HepG2 (cell line): ENCODE measurements around the gene JADE2. TPM values are rescaled to one million over a fixed set of nuclear protein-coding genes. Genes with fewer than 3 reads are reported as not detected.

ENCODE experiments used
- ATAC-seq: fragments of 200-7000 bp; cut with Tn5 transposase; 3 replicates; pipeline ENCODE4 v1.9.1; 2020; ENCODE audit warnings: mild to moderate bottlenecking, moderate library complexity
- BruUV-seq: library from RNA; stranded (reverse); fragments of 400-500 nt; replicated peaks from 2 replicates; lab custom pipeline; 2021; lab: Mats Ljungman, UMichigan
- CTCF ChIA-PET: fragments of 300-600 bp; formaldehyde crosslinking; extraction: SDS; loops from one replicate; lab custom pipeline; 2021; ENCODE audit warnings: low total read pairs, inconsistent platforms, low intra/inter-chr PET ratio; lab: Yijun Ruan, JAX
- POLR2A ChIA-PET: fragments of 350-600 bp; sonication (Branson Sonifier 250); formaldehyde crosslinking; loops from one replicate; lab custom pipeline; 2020; ENCODE audit warnings: antibody characterized with exemption, inconsistent platforms; lab: Yijun Ruan, JAX
- DNase-seq: peaks from one replicate; pipeline ENCODE4 v3.0.0-alpha.2; 2015; ENCODE audit warnings: low spot score
- FAIRE-seq: peaks from 3 replicates; lab custom pipeline; 2011; peaks lifted over from hg19 to GRCh38; lab: Jason Lieb, UNC
- H2AFZ ChIP-seq: one replicate; pipeline ENCODE4 v1.6.1; 2011; ENCODE audit warnings: low read length, inconsistent platforms
- H3K27ac ChIP-seq: fragments of 300-600 bp; 3 replicates; pipeline ENCODE4 v1.8.0; 2011; ENCODE audit warnings: mixed run types, mild to moderate bottlenecking, mixed read lengths, low read length, inconsistent platforms; ENCODE audit not compliant: insufficient read depth; ENCODE audit errors: extremely low read length
- H3K27me3 ChIP-seq, 2 experiments: fragments of 200-600 bp in 1 of 2; 2 replicates in 1 of 2; 3 replicates in 1 of 2; pipeline versions ENCODE4 v1.6.0 to v1.8.0; 2011; ENCODE audit warnings: low read length in 2 of 2, mild to moderate bottlenecking in 2 of 2, moderate library complexity in 2 of 2, inconsistent platforms in 1 of 2; ENCODE audit not compliant: insufficient read depth in 2 of 2, control insufficient read depth in 1 of 2
- H3K36me3 ChIP-seq, 2 experiments: fragments of 200-600 bp in 1 of 2; replicated peaks in 1 of 2; 2 replicates in 1 of 2; 3 replicates in 1 of 2; pipeline versions ENCODE4 v1.5.1 to v1.8.0; 2011; ENCODE audit warnings: low read length in 2 of 2, inconsistent platforms in 1 of 2; ENCODE audit not compliant: insufficient read depth in 2 of 2, control insufficient read depth in 1 of 2
- H3K4me1 ChIP-seq: 2 replicates; pipeline ENCODE4 v1.5.1; 2012; ENCODE audit warnings: low read length, inconsistent platforms; ENCODE audit not compliant: insufficient read depth
- H3K4me2 ChIP-seq: 2 replicates; pipeline ENCODE4 v1.6.0; 2011; ENCODE audit warnings: low read depth, low read length, inconsistent platforms
- H3K4me3 ChIP-seq, 3 experiments: fragments of 200-600 bp in 1 of 3; sonication (generic), shearing (Covaris generic) in 1 of 3; replicated peaks in 1 of 3; 2 replicates each; pipeline ENCODE4 v1.5.1; 2011 to 2016; ENCODE audit warnings: low read length in 3 of 3, inconsistent platforms in 2 of 3, low read depth in 2 of 3, mild to moderate bottlenecking in 2 of 3, control low read depth in 1 of 3, mixed read lengths in 1 of 3; ENCODE audit not compliant: insufficient read depth in 1 of 3
- H3K79me2 ChIP-seq: one replicate; pipeline ENCODE4 v1.6.1; 2011; ENCODE audit warnings: low read length, inconsistent platforms; ENCODE audit not compliant: insufficient read depth
- H3K9ac ChIP-seq: 2 replicates; pipeline ENCODE4 v1.6.0; 2011; ENCODE audit warnings: mild to moderate bottlenecking, low read depth, low read length, inconsistent platforms; ENCODE audit not compliant: insufficient read depth
- H3K9me3 ChIP-seq: 2 replicates; pipeline ENCODE4 v1.5.1; 2012; ENCODE audit warnings: mild to moderate bottlenecking, low read length
- H4K20me1 ChIP-seq: 2 replicates; pipeline ENCODE4 v1.6.0; 2011; ENCODE audit warnings: inconsistent platforms, mild to moderate bottlenecking, low read length, moderate library complexity; ENCODE audit not compliant: insufficient read depth
- DNMT3B ChIP-seq: conservative IDR thresholded peaks from 2 replicates; pipeline ENCODE4 v1.6.1; 2016; ENCODE audit warnings: missing biosample characterization, control low read depth
- MAFF ChIP-seq: IDR thresholded peaks from 2 replicates; pipeline ENCODE4 v1.6.1; 2011; ENCODE audit warnings: low read depth, low read length, improper control_type of control experiment
- MATR3 ChIP-seq: sonication (generic); formaldehyde crosslinking; IDR thresholded peaks from 2 replicates; pipeline ENCODE4 v1.4.0; 2020; ENCODE audit warnings: missing genetic modification reagents
- NPAS2 ChIP-seq: sonication (generic); formaldehyde crosslinking; IDR thresholded peaks from 2 replicates; pipeline ENCODE4 v1.8.0; 2022; ENCODE audit warnings: mild to moderate bottlenecking, missing genetic modification reagents, borderline replicate concordance
- POGK ChIP-seq: sonication (generic); formaldehyde crosslinking; conservative IDR thresholded peaks from 2 replicates; pipeline ENCODE4 v1.8.0; 2022; ENCODE audit warnings: mild to moderate bottlenecking, moderate library complexity, missing genetic modification reagents
- PRDM10 ChIP-seq: sonication (generic); formaldehyde crosslinking; IDR thresholded peaks from 2 replicates; pipeline ENCODE4 v1.4.0; 2020; ENCODE audit warnings: low read depth, missing genetic modification reagents
- TOPORS ChIP-seq: sonication (generic); formaldehyde crosslinking; IDR thresholded peaks from 2 replicates; pipeline ENCODE4 v1.8.0; 2023; ENCODE audit warnings: mild to moderate bottlenecking, missing genetic modification reagents
- ZBTB26 ChIP-seq: IDR thresholded peaks from 2 replicates; pipeline ENCODE4 v1.6.1; 2016; ENCODE audit warnings: missing compliant biosample characterization, missing genetic modification reagents, borderline replicate concordance
- ZFP41 ChIP-seq: sonication (generic); formaldehyde crosslinking; IDR thresholded peaks from 2 replicates; pipeline ENCODE4 v1.4.0; 2020; ENCODE audit warnings: mild to moderate bottlenecking, missing genetic modification reagents, borderline replicate concordance
- ZMYM2 ChIP-seq: sonication (generic); formaldehyde crosslinking; IDR thresholded peaks from 2 replicates; pipeline ENCODE4 v1.8.0; 2022; ENCODE audit warnings: mild to moderate bottlenecking, missing genetic modification reagents
- ZNF263 ChIP-seq: sonication (generic); formaldehyde crosslinking; IDR thresholded peaks from 2 replicates; pipeline ENCODE4 v1.4.0; 2020; ENCODE audit warnings: missing genetic modification reagents
- ZNF441 ChIP-seq: sonication (generic); formaldehyde crosslinking; IDR thresholded peaks from 2 replicates; pipeline ENCODE4 v1.7.0; 2021; ENCODE audit warnings: missing genetic modification reagents, borderline replicate concordance
- ZZZ3 ChIP-seq: sonication (generic); formaldehyde crosslinking; IDR thresholded peaks from 2 replicates; pipeline ENCODE4 v1.4.0; 2020; ENCODE audit warnings: missing genetic modification reagents, mild to moderate bottlenecking, borderline replicate concordance
- WGBS: methylation state at CpG from one replicate; pipeline ENCODE4 v1.1.6; 2017; ENCODE audit warnings: low lambda C conversion rate; 5-methylcytosine and 5-hydroxymethylcytosine counted together
- in situ Hi-C: cut with HindIII; loops from 2 replicates; pipeline ENCODE4 v1.10.0; 2017; ENCODE audit warnings: low pct_unique_long_range_greater_than_20kb; ENCODE audit not compliant: extremely low pct_ligation_motif_present
- intact Hi-C: fragments of 100-400 bp; cut with micrococcal nuclease; formaldehyde crosslinking; loops from one replicate; pipeline ENCODE4 v1.10.0; 2022; ENCODE audit not compliant: unreplicated experiment
- polyA plus RNA-seq, 8 experiments: library from polyadenylated mRNA; depleted of rRNA in 3 of 8; stranded (reverse) in 7 of 8; unstranded in 1 of 8; fragments of >200 nt; fragmentation: Illumina TruSeq in 4 of 8; extraction: Trizol in 4 of 8; gene quantifications; 2 replicates each; pipeline versions ENCODE4 v1.2.1 to v1.2.3, GENCODE V29; 2011 to 2016; ENCODE audit warnings: low read depth in 4 of 8, missing spikeins in 1 of 8, mixed read lengths in 1 of 8; ENCODE audit not compliant: insufficient read depth in 1 of 8
- total RNA-seq, 5 experiments: library from RNA; depleted of rRNA; stranded (reverse); fragments of >200 nt; fragmentation: Illumina TruSeq; extraction: Trizol; gene quantifications; 2 replicates each; pipeline ENCODE4 v1.2.3, GENCODE V29; 2016; ENCODE audit warnings: low read depth in 1 of 5

Gene JADE2
- total and polyA plus RNA-seq, 2 of the 13 experiments (the other 11 are each of a cell fraction or from before 2014, with no cell fraction given) = 7.5 to 15.1 TPM

GRCh38 chr5:134490255-134490924, 35.1 kb upstream of the JADE2 start:
- CTCF ChIA-PET = no interaction called here
- BruUV-seq = no TSS peak
- Histone ChIP-seq H3K9ac (no peak overlapping the region), H3K27ac (no peak overlapping the region), H3K4me3 (no peak overlapping the region), H4K20me1 (no peaks in the 10 kb centered on the region), H3K9me3 (no peaks in the 10 kb centered on the region), H3K4me2 (no peak overlapping the region), H3K27me3 (peaks cover 0 to 15% of the 10 kb centered on the region in 2 experiments; a peak in 2 of 5 replicates), H3K79me2 (no peaks in the 10 kb centered on the region), H3K4me1 (peaks cover 10% of the 10 kb centered on the region), H3K36me3 (no peaks in the 10 kb centered on the region), H2AFZ (no peak overlapping the region)
- TF ChIP-seq ZZZ3 (CRISPR knock-in tag) (no peak), MAFF (no peak), DNMT3B (CRISPR knock-in tag) (no peak), ZMYM2 (CRISPR knock-in tag) (no peak), ZBTB26 (CRISPR knock-in tag) (no peak), ZFP41 (CRISPR knock-in tag) (no peak), NPAS2 (no peak), POGK (no peak), TOPORS (CRISPR knock-in tag) (no peak), PRDM10 (no peak), ZNF441 (no peak), ZNF263 (CRISPR knock-in tag) (no peak), MATR3 (CRISPR knock-in tag) (no peak)
- 70% methylated on average over 9 of the region's 9 CpGs for WGBS
- in situ Hi-C loops (no loop called here), intact Hi-C loops (no loop called here)
- POLR2A ChIA-PET = interaction anchor here (1.4 kb wide), 1 partner anchor 24 kb away, joined by 4 read pairs; no protein-coding TSS in a partner anchor
- DNase-seq (no peak), FAIRE-seq (no peak), ATAC-seq (no peak)
